ENCODE measurements around the gene MSL1. TPM values are rescaled to one million over a fixed set of nuclear protein-coding genes. Genes with fewer than 3 reads are reported as not detected.
"Not testable (repeated sequence)": the region's sequence is repeated elsewhere in the genome, so short reads cannot be mapped to it uniquely, and the experiment has no call there.

The MSL1 gene
- total RNA-seq, 1 donor from 2014 or later: 59.3 TPM

- H3K4me3 ChIP-seq (ENCODE audit: low read depth, low read length): no peak overlapping the region
- no peak for DNase-seq (ENCODE audit: low read depth)
- TF ChIP-seq CTCF (conservative IDR thresholded peaks at IDR 0.05; ENCODE audit: low read depth, low read length): peak; percentile 7
Observed at GRCh38 chr17:40135817-40136216, 14.0 kb downstream of the MSL1 start.

- DNase-seq (ENCODE audit: low read depth): no peak
- H3K4me3 ChIP-seq (ENCODE audit: low read depth, low read length): peak overlapping the region; percentile 61
- no peak for TF ChIP-seq CTCF (conservative IDR thresholded peaks at IDR 0.05; ENCODE audit: low read depth, low read length)
Observed at GRCh38 chr17:40139566-40140058, 17.8 kb downstream of the MSL1 start.

GRCh38 chr17:40143166-40143565, 21.4 kb downstream of the MSL1 start:
- DNase-seq (ENCODE audit: low read depth); H3K4me3 ChIP-seq (ENCODE audit: low read depth, low read length): not testable (repeated sequence)

GRCh38 chr17:40145476-40145875, 23.7 kb downstream of the MSL1 start:
- H3K4me3 ChIP-seq (ENCODE audit: low read depth, low read length): no peak overlapping the region
- DNase-seq (ENCODE audit: low read depth): no peak
- no peak for TF ChIP-seq CTCF (conservative IDR thresholded peaks at IDR 0.05; ENCODE audit: low read depth, low read length)

GRCh38 chr17:40148527-40148926, 26.8 kb downstream of the MSL1 start:
- TF ChIP-seq CTCF (conservative IDR thresholded peaks at IDR 0.05; ENCODE audit: low read depth, low read length): no peak
- DNase-seq (ENCODE audit: low read depth): no peak

GRCh38 chr17:40150276-40150675, 28.5 kb downstream of the MSL1 start:
- no peak for TF ChIP-seq CTCF (conservative IDR thresholded peaks at IDR 0.05; ENCODE audit: low read depth, low read length)
- DNase-seq (ENCODE audit: low read depth): no peak
- no peak overlapping the region for H3K4me3 ChIP-seq (ENCODE audit: low read depth, low read length)

More at GRCh38 chr17:40148527-40148926, 26.8 kb downstream of the MSL1 start:
- H3K4me3 ChIP-seq (ENCODE audit: low read depth, low read length): no peak overlapping the region

GRCh38 chr17:40151414-40151963, 29.7 kb downstream of the MSL1 start:
- DNase-seq (ENCODE audit: low read depth): no peak
- H3K4me3 ChIP-seq (ENCODE audit: low read depth, low read length): no peak overlapping the region
- TF ChIP-seq CTCF (conservative IDR thresholded peaks at IDR 0.05; ENCODE audit: low read depth, low read length): no peak
